SK-MEL-5 (cell line): ENCODE results near the gene ITPA. TPM values are rescaled to one million over a fixed set of nuclear protein-coding genes. Genes with fewer than 3 reads are reported as not detected.
"Not testable (repeated sequence)": the region's sequence is repeated elsewhere in the genome, so short reads cannot be mapped to it uniquely, and the experiment has no call there.

Experiments
- DNase-seq: peaks from one replicate; pipeline ENCODE4 v3.0.0-alpha.2; 2016; ENCODE audit warnings: low read depth, low spot score
- in situ Hi-C: cut with HindIII; loops from 2 replicates; pipeline ENCODE4 v1.10.0; 2016; ENCODE audit warnings: low sequenced_read_pairs, high pct_unique_total_duplicates, low pct_unique_long_range_greater_than_20kb
- total RNA-seq: library from RNA; depleted of rRNA; stranded (reverse); fragments of >200 nt; shearing (Covaris generic); gene quantifications from 2 replicates; pipeline ENCODE4 v1.2.3, GENCODE V29; 2014

The ITPA gene
- total RNA-seq, 1 experiment from 2014 or later: 158 TPM

DNA sequence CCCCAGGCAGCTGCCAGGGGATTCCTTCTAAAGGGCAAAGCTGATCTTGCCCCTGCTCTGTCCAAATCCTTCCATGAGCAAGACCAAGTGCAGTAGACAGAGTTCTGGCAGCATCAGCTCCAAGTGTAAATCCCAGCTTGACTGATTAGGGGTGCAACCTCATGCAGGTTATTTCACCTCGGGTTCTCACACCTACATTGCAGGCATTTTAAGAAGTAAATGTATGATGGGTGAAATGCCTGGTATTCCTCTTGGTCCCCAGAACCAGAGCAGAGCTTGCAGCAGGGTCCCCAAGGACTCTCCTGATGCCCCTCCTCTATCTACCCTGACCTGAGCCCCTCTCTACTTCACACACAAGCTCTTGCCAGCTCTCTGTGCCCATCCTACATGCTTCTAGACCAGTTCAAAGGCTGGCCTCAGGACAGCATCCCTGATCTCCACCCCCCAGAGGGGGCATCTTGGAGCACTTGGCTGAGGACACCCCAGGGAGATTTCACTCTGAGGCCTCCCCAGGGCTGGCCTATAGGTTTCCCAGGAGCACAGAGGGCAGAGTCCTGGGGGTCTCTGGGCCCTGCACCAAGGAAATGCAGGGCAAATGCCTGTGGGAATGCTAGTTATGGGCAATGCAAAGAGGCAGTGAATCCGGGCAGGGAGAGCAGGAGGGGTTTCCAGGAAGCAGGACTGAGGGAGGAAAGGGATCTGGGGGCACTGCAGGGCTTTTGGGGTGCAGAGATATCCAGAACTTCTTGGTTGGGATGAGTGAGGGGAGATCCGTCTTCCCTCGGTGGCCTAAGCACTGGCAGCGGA, 37.0 kb upstream of the ITPA start:
- in situ Hi-C loops: no loop called here
- DNase-seq: no peak

DNA sequence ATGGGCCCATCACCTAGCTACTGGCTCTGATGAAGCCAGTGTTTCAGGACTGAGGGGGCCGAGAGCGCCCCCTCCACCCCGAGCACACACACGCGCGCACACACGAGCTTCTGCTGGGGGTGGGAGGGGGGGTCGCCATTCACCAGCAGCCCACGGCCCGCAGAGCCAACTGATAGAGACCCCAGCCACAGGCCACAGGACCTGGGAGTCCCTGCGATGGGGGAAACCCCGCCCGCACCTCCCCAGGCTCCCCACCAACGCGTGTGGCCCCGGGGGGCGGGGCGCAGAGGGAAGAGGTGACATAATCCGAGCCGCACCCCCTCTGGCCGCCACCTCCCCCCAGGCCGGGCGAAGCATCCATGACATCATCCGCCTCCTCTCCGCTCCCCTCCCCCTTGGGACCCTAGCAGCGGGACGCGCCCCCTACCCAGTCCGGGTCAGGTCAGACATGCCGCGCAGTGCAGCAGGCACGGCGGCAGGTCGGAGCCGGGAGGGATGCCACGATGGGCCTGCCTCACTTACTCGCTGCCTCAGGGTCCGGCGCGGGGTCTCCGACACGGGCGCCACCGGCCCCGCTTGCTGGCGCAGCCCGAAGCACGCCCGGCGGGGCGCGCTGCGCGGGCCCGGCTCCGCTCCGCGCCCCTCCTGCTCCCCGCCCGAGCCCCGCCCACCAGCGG, 36.2 kb upstream of the ITPA start, which contains the start of gene LZTS3:
TSS of gene LZTS3 (minus strand) at position 617 of the 677 bp plus-strand sequence. CDS start 6,386 bp downstream, outside the sequence.
- in situ Hi-C loops: no loop called here
- DNase-seq: peak; percentile 35

DNA sequence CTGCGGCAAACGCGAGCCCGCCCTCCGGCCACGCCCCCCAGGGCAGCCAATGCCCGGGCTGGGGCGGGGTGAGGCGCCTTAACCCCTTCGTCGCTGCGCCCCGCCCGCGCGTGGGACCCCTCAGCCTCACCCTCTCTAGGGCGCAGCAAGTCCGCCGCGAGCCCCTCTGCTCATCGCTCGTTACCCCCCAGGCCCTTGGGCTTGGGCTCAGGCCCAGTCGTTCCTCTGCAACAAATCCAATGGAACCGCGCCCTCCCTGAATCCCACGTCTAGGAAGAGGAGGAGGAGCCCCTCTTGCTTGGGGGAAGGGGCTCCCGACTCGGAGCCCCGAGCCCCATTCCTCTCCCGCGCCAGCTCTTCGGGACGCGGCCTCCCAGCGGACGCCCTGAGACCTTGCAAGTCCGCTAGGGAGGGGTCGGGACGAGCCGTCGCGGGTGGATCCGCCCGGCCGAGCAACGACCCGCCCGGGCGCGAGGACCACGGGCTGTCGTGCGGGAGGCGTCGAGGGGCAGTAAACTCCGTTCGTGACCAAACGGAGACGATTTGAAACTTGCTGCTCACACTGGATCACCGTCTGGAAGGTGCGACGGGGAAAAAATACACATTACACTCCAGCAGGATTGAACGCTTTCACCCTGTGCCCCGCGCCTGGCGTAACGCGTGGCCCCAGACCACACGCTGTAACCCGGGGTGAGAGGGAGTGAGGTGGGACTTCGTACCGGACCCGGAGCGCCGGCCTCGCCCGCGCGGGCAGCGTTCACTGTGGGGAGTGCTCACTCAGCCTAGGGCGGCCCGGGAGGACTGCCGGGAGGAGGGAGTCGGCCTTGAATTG, 35.5 kb upstream of the ITPA start:
- in situ Hi-C loops: no loop called here

DNA sequence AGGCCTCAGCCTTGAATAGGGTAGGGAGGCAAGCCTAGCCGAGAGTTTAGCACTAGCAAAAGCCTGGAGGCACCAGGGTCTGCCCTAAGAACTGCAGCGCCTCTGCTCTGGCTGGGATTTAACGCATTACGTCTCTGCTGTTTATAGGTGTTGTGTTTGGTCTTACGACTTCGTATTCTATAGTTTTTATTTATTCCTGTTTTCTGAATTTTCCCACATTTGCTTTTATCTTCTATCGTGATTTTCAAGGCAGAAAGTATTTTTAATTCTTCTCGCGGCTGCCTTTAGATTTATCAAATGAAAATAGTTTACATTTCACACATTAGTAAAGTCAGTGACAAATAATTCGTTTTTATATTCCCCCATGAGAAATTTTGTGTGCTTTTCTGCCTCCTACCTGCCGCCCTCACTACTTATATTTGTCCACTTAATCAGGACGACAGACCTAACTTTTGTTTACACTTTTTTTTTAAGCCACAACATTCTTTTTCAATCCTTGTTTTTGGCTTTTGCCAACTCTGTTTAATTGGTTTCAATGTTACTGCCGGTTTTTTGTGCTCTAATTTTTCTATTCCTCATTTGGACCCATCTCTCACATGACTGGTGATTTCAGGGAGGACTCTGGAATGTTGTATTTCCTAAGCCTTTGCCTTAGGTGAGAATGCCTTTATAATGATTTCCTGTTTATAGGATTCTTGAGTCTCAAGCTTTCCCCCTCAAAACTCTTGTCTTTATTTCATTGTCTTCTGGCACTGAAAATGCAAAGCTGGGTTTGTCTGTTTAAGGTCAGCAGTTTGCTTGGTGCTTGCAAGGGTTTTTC, 34.6 kb upstream of the ITPA start:
- in situ Hi-C loops: no loop called here
- DNase-seq: peak; percentile 67

More for the DNA sequence above, 35.5 kb upstream of the ITPA start:
- peak; percentile 85 for DNase-seq

DNA sequence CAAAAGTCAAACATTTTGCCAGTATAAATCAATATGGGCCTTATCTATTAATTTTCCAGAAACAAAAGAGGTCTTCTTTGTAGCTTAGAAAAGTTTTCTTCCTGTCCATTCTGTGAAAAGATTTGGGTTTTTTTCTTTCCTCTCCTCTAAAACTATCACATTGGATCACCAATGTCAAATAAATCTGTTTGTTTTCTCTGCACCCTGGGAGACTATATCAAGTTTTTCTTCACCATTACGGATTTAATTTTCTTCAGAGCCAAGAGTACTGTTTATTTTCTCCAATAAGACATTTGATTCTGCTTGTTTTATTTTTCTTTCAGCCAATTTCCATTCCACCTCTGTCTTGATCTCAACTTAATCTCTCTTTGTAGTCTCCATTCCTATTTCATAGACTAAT, 34.0 kb upstream of the ITPA start:
- in situ Hi-C loops: no loop called here
- DNase-seq: no peak

DNA sequence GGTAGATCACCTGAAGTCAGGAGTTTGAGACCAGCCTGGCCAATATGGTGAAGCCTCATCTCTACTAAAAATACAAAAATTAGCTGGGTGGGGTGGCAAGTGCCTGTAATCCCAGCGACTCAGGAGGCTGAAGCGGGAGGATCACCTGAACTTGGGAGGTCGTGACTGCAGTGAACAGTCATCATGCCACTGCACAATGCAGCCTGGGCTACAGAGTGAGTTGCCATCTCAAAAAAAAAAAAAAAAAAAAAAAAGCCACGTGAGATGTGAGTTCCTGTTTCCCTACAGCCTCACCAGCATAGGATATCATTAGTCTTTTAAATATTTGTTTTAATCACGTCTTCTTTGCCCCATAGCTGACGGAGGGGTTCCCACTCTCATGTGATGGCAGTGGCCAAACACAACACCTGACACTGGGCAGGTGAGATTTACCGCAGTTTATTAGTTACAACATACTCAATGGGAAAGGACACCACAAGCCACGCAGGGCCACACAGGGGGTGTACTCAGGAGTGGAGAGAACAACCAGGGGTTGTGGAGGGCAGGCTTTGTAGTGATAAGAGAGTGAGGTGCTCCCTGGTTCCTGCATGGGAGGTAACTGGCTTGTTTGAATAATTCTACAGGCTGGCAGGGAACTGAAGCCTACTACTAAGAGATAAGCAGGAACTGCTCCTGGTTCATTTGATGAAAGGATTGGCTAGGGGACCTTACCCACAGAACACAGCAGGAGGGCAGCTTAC, 31.4 kb upstream of the ITPA start:
- no peak for DNase-seq
- in situ Hi-C loops: no loop called here

DNA sequence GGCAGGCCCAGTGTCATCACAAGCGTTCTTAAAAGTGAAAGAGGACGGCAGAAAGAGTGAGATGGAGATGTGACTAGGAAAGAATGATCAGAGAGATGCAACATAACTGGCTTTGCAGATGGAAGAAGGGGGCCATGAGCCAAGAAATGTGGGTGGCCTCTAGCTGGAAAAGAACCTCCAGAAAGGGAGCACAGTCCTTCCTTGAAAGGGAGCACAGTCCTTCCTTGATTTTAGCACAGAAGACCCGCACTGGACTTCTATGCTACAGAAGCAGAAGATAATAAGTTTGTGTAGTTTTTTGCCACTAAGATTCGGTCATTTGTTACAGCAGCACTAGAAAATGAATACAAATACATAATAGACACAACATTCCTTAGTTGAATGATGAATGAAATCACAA, 29.0 kb upstream of the ITPA start:
- in situ Hi-C loops: no loop called here
- DNase-seq: no peak

DNA sequence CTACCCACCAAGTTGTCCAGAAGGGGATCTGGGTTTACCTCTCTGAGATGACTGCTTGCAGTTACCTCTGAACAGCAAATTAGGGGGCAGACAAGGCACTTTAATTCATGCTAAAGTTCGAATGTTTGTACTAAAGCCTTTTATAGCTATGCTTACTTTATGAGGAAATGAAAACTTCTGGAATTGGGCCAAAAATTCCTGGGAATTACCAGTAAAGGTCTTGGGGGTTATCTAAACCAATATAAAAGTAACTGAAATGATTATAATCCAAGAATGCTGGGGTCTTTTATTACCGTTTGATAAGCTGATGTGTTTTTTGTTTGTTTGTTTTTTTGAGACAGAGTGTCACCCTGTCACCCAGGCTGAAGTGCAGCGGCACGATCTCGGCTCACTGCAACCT, 28.0 kb upstream of the ITPA start:
- in situ Hi-C loops: no loop called here
- DNase-seq: no peak

DNA sequence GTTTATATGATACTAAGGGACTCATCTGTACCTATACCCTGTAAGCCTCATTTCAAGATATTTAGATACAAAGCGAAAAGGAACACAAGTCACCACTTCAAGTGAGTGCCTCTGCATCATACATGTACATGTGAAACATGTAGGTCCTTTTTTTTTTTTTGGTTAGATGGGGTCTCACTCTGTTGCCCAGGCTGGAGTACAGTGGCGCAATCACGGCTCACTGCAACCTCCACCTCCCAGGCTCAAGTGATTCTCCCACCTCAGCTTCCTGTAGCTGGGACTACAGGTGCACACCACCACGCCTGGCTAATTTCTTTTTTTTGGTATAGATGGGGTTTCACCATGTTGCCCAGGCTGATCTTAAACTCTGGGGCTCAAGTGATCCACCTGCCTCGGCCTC, 26.9 kb upstream of the ITPA start:
- DNase-seq, in situ Hi-C loops: not testable (repeated sequence)

DNA sequence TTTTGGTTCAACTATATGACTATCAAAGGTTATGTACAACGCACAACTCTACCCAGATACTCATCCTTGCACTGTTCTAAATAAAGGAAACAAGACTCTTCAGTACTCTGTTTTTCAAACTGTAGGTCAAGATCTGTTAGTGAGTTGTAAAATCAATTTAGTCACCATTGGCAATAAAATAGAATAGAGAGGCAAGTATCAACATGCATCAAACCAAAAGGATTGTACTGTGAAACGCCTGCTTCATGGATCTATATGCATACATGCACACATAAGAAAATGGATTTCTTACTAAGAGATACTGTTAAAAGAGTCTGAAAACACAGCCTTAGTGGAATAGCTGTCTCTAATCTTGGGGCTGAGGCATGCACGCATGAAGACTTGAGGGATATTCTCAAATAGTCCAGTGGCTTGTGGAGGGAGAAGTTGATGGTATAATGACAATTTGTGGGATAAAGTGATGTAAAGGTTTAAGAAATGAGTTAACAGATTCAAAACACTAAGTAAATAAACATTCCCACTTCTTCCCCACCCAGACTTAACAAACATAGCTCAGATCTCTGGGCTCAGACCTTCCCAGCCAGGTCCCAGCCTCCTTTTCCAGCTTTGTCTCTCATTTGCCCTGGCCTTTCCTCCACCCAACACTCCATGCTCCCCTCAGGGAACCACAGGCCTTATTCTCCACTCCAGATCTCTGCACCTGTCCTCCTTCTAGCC, 25.2 kb upstream of the ITPA start:
- in situ Hi-C loops: no loop called here
- DNase-seq: no peak

DNA sequence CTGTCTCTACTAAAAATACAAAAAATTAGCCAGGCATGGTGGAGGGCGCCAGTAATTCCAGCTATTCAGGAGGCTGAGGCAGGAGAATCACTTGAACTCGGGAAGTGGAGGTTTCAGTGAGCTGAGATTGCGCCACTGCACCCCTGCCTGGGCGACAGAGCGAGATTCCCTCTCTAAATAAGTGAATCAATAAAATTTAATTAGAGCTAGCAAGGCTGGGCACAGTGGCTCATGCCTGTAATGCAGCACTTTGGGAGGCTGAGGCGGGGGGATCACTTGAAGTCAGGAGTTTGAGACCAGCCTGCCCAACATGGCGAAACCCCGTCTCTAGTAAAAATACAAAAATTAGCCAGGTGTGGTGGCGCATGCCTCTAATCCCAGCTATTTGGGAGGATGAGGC, 21.4 kb upstream of the ITPA start:
- DNase-seq, in situ Hi-C loops: not testable (repeated sequence)

DNA sequence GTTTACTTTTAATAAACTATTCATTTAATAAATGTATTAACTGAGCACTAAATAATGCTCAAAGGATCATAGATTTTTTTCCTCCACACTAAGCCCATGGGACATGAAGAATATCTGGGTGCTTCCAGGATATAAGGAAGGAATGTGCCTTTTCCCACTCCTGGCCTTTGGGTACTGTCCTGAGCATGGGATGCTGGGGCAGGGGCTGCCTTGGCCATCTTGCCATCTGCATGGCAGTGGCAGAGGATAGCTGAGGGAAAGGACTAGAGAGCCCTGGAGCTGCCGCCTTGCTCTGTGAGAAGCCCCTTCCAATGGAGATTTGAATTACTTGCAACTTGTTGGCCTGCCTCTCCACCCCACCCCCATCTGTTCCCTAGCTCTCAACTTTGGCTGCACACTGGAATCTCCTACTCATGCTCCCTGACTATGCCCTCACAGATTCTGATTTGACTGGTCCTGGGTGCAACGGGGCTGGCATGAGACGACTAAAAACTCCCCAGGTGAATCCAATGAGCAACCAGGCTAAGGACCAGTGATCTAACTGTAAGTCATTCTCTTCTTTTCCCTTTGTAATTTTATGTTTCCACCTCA, 20.4 kb upstream of the ITPA start:
- DNase-seq: no peak
- in situ Hi-C loops: no loop called here

DNA sequence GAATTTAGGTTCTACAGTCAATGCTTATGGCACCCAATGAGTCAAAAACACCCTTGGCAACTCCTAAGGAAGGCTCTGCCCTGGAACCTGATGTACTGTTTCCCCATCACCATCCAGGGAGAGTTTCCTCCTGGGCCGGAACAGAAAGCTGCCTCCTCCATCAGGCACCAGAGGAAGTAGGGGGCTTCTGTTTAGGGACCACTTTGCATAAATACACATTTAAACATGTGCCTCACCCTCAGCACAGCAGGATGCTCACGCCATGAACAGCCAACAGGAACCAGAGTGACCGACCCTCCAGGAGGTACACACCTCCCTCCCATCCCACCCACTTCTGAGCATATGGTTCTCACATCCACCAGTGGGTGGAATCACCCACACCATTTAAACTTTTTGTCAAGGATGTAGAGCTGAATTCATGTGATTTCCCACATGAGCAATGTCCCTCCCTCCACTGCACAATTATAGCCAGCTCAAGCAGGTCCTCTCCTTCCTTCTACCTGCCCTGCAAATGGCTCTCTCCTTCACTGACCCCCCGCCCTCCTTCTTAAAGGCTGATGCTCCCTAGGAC, 19.7 kb upstream of the ITPA start:
- in situ Hi-C loops: no loop called here

DNA sequence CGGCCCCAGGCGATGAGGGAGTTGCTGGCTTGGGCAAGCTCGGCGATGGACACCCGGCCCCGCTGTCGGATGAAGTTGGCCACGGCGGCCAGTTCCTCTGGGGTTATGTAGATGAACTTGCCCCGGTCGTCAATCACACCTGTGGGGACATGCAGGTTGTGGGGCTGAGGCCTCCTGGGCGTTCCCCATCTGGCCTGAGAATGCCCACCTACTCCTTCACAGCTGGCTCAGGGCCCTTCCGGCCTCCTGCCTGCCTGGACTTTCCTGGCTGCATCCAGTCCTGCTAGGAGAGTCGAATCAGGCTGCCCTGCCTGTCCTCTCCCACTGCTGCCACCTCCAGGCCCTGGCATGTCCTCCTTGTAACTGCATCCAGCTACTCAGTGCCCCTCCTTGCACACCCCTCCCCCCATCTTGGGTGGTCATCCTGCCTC, 18.6 kb upstream of the ITPA start:
- DNase-seq: no peak
- in situ Hi-C loops: no loop called here

More for the DNA sequence above, 19.7 kb upstream of the ITPA start:
- no peak for DNase-seq

DNA sequence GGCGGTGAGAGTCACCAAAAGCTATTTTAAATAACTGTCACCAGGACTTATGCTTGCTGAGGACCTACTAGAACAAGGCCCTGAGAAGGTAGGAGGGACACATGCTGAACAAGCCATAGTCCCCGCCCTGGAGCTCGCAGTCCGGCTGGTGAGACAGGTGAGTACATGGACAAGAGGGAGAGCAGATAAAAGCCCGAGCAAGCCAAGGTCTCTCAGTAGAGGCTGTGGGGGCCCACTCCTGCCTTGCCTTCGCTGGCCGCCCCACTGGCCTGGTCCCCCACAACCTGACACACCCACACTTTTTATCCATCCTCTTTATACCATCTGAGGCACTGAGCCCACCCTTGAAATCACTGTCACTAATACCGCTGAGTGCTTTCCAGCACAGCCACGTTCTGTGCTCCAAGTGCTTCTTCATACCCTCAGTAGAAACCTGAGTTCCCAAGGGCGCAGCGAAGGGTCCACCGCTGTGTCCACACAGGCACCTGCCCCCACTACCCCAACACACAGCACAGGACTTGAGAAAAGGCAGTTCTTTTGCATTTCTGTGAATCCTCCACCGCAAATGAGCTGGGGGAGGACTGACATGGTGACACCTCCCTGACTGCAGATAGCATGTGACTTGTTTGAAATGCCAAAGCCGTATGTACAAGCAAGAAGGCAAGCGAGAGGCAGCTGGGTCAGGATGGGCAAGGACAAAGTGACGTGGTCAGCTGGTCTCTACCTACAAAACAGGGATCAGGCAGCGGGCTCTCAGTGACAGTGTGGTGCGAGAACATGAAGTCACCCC, 16.9 kb upstream of the ITPA start:
- no peak for DNase-seq
- in situ Hi-C loops: no loop called here
